LNCaP clone FGC (cell line): ENCODE data around the gene TRIM10.

Experiments used
- DNase-seq: peaks from one replicate; pipeline ENCODE4 v3.0.0-alpha.2; 2011; ENCODE audit warnings: low read depth
- H3K4me3 ChIP-seq: 2 replicates; pipeline ENCODE4 v1.5.1; 2011; ENCODE audit warnings: mild to moderate bottlenecking, low read depth, low read length, control low read depth
- TF ChIP-seq, protein P1 (sequence below): IDR thresholded peaks from 2 replicates; pipeline ENCODE4 v1.5.1; 2012; ENCODE audit warnings: mild to moderate bottlenecking; ENCODE audit not compliant: control insufficient read depth, insufficient read depth; ENCODE audit errors: extremely low read depth

Gene TRIM10

DNA sequence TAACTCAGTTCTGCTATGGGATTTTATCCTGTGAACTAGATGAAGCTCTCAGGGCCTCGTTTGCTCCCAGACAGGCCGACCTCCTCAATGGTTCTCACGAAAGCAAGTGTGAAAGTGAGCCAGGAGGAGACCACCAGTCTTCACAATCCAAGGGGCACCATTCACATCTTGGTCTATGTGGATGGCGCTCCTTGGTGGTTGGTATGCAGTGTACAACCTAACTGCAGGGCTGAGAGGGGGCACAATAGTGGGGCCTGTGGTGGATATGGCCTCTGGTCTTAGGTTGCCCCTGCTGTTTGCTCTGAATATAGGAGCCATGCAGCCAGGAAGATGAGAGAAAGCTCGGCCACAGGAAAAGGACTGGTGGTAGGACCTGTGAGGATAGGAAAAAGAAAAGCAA lies 27.5 kb upstream of the TRIM10 start:
- TF ChIP-seq, protein P1, sequence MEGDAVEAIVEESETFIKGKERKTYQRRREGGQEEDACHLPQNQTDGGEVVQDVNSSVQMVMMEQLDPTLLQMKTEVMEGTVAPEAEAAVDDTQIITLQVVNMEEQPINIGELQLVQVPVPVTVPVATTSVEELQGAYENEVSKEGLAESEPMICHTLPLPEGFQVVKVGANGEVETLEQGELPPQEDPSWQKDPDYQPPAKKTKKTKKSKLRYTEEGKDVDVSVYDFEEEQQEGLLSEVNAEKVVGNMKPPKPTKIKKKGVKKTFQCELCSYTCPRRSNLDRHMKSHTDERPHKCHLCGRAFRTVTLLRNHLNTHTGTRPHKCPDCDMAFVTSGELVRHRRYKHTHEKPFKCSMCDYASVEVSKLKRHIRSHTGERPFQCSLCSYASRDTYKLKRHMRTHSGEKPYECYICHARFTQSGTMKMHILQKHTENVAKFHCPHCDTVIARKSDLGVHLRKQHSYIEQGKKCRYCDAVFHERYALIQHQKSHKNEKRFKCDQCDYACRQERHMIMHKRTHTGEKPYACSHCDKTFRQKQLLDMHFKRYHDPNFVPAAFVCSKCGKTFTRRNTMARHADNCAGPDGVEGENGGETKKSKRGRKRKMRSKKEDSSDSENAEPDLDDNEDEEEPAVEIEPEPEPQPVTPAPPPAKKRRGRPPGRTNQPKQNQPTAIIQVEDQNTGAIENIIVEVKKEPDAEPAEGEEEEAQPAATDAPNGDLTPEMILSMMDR, result no peak
- no peak for DNase-seq
- no peak overlapping the region for H3K4me3 ChIP-seq

DNA sequence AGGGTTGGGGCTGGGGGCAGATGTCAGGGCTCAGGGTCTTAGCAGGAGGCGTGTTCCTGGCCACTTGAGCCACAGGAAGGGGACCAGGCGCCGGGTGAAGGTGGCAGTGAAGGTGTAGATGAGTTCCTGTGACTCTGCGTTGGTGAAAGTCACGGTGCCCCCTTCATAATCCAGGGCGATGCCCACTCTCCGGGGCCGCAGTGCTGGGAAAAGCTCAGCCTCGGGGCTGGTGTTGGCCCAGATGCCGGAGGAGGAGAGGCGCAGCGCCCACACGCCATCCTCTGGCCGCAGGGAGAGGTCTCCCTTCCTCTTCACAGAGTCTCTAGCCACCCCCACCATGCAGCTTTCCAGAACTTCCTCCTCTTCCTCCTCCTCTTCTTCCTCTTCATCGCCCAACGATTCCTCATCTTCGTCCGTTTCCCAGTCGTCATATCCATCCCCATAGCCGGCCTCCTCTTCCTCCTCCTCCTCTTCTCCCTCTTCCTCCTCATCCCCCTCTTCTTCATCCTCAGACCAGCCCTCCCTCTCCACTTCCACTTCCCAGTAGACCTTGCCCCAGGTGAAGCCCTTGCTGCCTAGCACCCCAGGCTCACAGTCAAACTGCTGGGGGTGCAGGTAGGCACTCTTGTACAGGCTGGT lies 25.0 kb upstream of the TRIM10 start:
- DNase-seq, result no peak
- H3K4me3 ChIP-seq, result no peak overlapping the region
- TF ChIP-seq, protein P1, result no peak

DNA sequence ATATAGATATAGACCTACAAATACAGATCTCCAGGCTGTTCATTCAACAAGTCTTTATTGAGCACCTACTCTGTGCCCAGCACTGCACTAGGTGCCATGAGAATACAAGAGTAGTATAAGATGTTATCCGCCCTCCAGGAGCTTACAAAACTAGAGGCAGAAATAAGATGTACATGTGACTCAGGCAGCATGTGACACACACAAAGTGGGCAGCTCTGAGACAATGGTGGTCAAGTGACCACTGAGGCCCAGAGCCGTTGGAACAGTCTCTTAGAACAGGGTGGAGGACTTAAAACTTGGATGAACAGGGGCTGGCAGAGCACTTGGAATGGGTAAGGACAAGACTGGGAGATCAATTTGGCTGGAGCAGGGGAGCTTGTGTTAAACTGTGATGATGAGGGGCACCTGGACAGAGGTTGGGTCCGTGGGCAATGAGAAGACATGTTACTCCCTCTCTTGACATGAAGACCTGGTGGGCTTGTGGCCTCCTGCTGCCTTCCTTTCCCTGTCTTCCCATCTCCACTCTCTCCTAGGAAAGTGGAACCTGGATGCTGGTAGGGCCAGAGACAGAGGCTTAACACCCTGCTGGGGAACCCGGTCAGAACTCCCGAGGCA lies 23.5 kb upstream of the TRIM10 start:
- DNase-seq, result no peak
- H3K4me3 ChIP-seq, result no peak overlapping the region
- TF ChIP-seq, protein P1, result no peak

DNA sequence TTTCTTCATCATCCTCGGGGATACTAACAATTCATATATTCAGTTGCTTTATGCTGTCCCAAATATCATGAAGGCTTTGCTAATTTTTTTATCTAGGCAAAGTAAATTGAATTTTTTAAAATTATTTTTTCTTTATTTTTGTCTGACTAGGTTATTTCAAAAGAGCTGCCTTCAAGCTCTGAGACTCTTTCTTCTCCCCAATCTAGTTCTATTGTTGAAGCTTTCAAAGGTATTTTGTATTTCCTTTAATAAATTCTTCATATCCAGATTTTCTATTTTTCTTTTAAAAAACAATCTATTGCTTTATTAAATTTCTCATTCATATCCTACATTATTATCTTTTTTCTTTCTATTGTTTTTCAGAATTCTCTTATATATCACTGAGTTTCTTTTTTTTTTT lies 19.1 kb upstream of the TRIM10 start:
- TF ChIP-seq, protein P1, result no peak

DNA sequence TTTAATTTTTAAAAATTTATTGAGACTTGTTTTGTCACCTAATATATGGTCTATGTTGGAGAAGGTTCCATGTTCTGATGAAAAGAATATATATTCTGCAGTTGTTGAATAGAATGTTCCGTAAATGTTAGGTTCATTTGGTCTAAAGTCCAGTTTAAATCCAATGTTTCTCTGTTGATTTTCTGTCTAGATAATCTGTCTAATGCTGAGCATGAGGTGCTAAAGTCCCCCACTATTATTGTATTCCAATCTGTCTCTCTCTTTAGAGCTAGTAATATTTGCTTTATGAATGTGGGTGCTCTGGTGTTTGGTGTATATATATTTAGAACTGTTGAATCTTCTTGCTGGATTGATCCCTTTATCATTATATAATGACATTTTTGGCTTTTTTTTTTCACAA lies 17.8 kb upstream of the TRIM10 start:
- H3K4me3 ChIP-seq, result no peak overlapping the region
- TF ChIP-seq, protein P1, result no peak
- DNase-seq, result no peak

More for the DNA sequence above, 19.1 kb upstream of the TRIM10 start:
- no peak overlapping the region for H3K4me3 ChIP-seq
- DNase-seq, result no peak

DNA sequence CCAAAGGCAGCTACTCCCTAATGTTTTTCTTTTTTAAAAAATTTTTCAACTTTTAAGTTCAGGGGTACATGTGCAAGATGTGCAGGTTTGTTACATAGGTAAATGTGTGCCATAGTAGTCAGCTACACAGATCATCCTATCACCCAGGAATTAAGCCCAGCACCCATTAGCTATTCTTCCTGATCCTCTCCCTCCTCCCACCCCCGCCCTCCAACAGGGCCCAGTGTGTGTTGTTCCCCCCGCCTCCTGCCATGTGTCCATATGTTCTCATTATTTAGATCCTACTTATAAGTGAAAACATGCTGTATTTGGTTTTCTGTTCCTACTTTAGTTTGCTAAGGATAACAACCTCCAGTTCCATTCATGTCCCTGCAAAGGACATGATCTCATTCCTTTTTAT lies 14.8 kb upstream of the TRIM10 start:
- no peak for DNase-seq
- TF ChIP-seq, protein P1, result no peak
- no peak overlapping the region for H3K4me3 ChIP-seq

DNA sequence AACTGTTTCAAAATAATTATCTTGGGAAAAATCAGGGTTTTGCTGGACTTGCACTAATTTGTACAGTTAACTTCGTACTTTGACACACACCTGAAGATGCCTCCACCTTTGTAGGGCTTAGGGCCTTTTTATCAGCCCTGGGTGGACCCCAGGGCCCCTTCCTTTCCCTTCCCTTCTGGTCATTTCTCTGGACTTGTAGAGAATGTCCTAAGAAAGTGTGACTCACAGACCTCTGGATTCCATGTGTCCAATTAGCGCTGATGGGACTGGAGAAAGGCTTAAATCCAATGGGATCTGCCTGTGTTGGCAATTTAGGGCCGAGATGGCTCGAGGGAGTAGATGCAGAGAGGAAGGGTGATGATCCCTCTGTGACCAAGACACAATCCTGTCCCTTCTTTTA lies 11.7 kb upstream of the TRIM10 start:
- DNase-seq, result no peak
- TF ChIP-seq, protein P1, result no peak
- no peak overlapping the region for H3K4me3 ChIP-seq
